ENCODE measurements around the gene HVCN1.

HVCN1 gene

DNA sequence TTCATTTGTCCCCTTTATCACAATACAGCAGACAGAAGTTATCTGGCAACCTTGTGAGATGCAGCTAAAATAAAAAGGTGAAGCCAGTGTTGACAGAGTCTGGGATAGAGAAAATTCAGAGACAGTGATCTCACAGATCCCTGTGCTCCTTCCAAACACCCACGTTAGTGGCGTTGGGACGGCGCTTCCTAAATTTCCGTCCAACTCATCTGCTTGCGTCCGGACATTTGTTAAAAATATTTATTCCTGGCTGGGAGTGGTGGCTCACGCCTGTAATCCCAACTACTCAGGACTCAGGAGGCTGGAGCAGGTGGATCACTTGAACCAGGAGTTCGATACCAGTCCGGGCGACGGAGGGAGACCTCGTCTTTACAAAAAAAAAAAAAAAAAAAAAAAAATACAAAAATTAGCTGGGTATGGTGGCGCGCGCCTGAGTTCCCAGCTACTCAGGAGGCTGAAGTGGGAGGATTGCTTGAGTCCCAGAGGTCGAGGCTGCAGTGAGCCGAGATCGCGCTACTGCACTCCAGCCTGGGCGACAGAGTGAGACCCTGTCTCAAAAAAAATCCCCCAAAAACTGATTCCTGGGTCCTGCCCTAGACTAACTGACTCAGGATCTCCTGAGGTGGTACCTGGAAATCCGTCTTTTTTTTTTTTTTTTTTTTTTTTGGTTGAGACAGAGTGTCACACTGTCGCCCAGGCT lies 75.7 kb downstream of the HVCN1 start:
- DNase-seq: no peak

DNA sequence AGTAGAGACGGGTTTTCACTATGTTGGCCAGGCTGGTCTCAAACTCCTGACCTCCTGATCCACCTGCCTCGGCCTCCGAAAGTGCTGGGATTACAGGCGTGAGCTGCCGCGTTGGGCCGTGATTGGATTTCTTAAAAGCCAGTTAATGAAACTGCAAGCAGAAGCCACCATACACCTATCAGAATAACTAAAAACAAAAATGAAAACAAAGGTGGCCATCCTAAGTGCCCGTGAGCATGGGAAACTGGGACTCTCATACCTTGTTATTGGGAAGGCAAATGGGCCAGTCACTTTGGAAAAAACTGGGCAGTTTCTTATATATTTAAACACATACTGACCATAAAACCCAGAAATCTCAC lies 82.7 kb downstream of the HVCN1 start:
- DNase-seq: no peak

DNA sequence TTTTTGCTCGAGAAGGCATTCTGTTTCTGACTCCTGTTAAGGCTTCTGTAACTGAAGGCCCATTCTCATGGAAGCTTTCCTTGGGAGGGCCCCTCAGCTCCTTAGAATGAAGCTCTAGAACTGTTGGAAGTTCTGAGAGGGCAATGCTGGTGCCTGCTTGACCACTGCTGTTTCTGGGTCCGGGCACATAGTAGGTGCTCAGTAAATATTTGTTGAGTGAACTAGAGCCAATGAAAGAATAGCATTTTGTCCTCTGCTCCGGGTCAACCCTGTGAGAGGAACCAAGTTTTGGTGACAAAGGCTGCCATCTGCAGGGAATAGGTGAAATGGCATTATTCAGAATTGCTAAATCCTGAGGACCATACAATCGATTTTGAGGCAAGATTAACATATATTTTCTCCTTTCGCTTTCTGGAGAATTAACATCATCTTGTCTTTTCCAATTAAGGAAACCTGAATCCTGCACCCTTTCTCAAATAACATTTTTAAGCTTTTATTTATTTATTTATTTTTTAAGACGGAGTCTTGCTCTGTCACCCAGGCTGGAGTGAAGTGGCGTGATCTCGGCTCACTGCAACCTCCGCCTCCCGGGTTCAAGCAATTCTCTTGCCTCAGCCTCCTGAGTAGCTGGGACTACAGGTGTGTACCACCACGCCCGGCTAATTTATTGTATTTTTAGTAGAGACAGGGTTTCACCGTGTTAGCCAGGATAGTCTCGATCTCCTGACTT lies 86.7 kb downstream of the HVCN1 start:
- peak; percentile 67 to 77 for DNase-seq

GRCh38 chr12:110600254-110600653 lies 88.7 kb downstream of the HVCN1 start:
- peak in 1 of 2 donors; percentile 75 for DNase-seq

DNA sequence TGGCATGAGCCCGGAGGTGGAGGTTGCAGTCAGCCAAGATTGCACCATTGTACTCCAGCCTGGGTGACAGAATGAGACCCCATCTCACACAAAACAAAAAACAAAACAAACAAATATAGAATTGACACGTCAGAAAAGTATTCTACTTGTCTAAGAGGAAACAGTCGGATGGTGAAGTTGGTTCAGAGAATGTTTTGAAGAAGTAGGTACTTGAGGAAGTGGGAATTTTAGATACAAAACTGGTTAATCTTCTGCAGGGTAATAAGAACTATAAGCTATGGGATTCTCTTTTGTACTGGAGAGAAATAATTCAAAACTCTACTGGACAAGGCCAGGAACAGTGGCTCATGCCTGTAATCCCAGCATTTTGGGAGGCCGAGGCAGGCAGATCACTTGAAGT lies 89.6 kb downstream of the HVCN1 start:
- no peak for DNase-seq

Data from CD4-positive, alpha-beta T cell treated with Interleukin-4 for 1 hour (primary cell).